Stimulated activated effector memory CD8-positive, alpha-beta T cell treated with anti-CD3 and anti-CD28 coated beads, Interleukin-12 subunit alpha, Interleukin-12 subunit beta, amount 100 ng/mL, for 72 hours (primary cell): ENCODE data around the gene RORC.
A peak's percentile ranks its signal among the peaks of the same experiment; 100 is the strongest.

Source experiments
- ATAC-seq: fragments of 150-1000 bp; cut with Tn5 transposase; 2 replicates; pipeline ENCODE4 v1.10.0; 2021
- DNase-seq, 2 donors: peaks; one replicate each; pipeline ENCODE4 v3.0.0; 2021 to 2022; ENCODE audit warnings: low spot score in 2 of 2
- H3K27ac Mint-ChIP-seq: one replicate; pipeline ENCODE4 v1.8.0; 2022; ENCODE audit warnings: mild to moderate bottlenecking, mixed read lengths
- H3K36me3 Mint-ChIP-seq: one replicate; pipeline ENCODE4 v1.8.0; 2022; ENCODE audit warnings: mild to moderate bottlenecking, mixed read lengths
- H3K4me1 Mint-ChIP-seq: one replicate; pipeline ENCODE4 v1.8.0; 2022; ENCODE audit warnings: mixed read lengths
- H3K4me3 Mint-ChIP-seq: one replicate; pipeline ENCODE4 v1.8.0; 2022; ENCODE audit warnings: mild to moderate bottlenecking, mixed read lengths
- H3K9me3 Mint-ChIP-seq: one replicate; pipeline ENCODE4 v1.8.0; 2022; ENCODE audit warnings: mixed read lengths

Gene RORC

GRCh38 chr1:151760597-151761385, 70.8 kb downstream of the RORC start:
- Mint-ChIP-seq H3K36me3 (peaks cover 70% of the 10 kb centered on the region), H3K9me3 (no peaks in the 10 kb centered on the region), H3K4me1 (peaks cover 43% of the 10 kb centered on the region), H3K27ac (peak overlapping the region; percentile 48), H3K4me3 (no peak overlapping the region)
- no peak for ATAC-seq
- DNase-seq = no peak

GRCh38 chr1:151759241-151759640, 72.4 kb downstream of the RORC start:
- Mint-ChIP-seq H3K9me3 (no peaks in the 10 kb centered on the region), H3K4me3 (no peak overlapping the region), H3K27ac (peak overlapping the region; percentile 48), H3K4me1 (peaks cover 39% of the 10 kb centered on the region), H3K36me3 (peaks cover 70% of the 10 kb centered on the region)
- no peak for ATAC-seq
- no peak for DNase-seq

- H3K9me3 Mint-ChIP-seq = no peaks in the 10 kb centered on the region
- DNase-seq = no peak
- peak; percentile 94 for ATAC-seq
- H3K4me1 Mint-ChIP-seq = peaks cover 14% of the 10 kb centered on the region
- H3K36me3 Mint-ChIP-seq = peaks cover 44% of the 10 kb centered on the region
- no peak overlapping the region for H3K4me3 Mint-ChIP-seq
- H3K27ac Mint-ChIP-seq = peak overlapping the region; percentile 84
These were observed 75.3 kb downstream of the RORC start for GRCh38 chr1:151756291-151756690.
